Smooth muscle cell (in vitro differentiated cells): ENCODE results near the gene LRRC1. TPM values are rescaled to one million over a fixed set of nuclear protein-coding genes. Genes with fewer than 3 reads are reported as not detected.

Experiments
- DNase-seq: peaks from one replicate; lab custom pipeline; 2025; ENCODE audit not compliant: unreplicated experiment; lab: John Stamatoyannopoulos, UW
- H2AFZ ChIP-seq: fragments of 200-600 bp; sonication (generic); 2 replicates; pipeline ENCODE4 v1.6.0; 2016; ENCODE audit warnings: antibody characterized with exemption, low read depth, mild to moderate bottlenecking
- H3F3A ChIP-seq: fragments of 200-600 bp; sonication (generic); 2 replicates; pipeline ENCODE4 v1.6.0; 2017; ENCODE audit warnings: antibody characterized with exemption, low read depth
- H3K27ac ChIP-seq: fragments of 200-600 bp; sonication (generic); 2 replicates; pipeline ENCODE4 v1.5.1; 2016; ENCODE audit warnings: low read depth, mild to moderate bottlenecking
- H3K27me3 ChIP-seq: fragments of 200-600 bp; sonication (generic); 2 replicates; pipeline ENCODE4 v1.6.1; 2016; ENCODE audit warnings: low read depth, mild to moderate bottlenecking
- H3K36me3 ChIP-seq: fragments of 200-600 bp; sonication (generic); 2 replicates; pipeline ENCODE4 v1.5.1; 2016; ENCODE audit warnings: low read depth
- H3K4me1 ChIP-seq: fragments of 200-600 bp; sonication (generic); 2 replicates; pipeline ENCODE4 v1.5.1; 2016; ENCODE audit warnings: low read depth
- H3K4me2 ChIP-seq: fragments of 200-600 bp; sonication (generic); 2 replicates; pipeline ENCODE4 v1.6.0; 2016; ENCODE audit warnings: mild to moderate bottlenecking
- H3K4me3 ChIP-seq: fragments of 200-600 bp; sonication (generic); 2 replicates; pipeline ENCODE4 v1.5.1; 2016; ENCODE audit warnings: mild to moderate bottlenecking
- H3K79me2 ChIP-seq: fragments of 200-600 bp; sonication (generic); 2 replicates; pipeline ENCODE4 v1.6.0; 2016; ENCODE audit warnings: low read depth, mild to moderate bottlenecking
- H3K9ac ChIP-seq: fragments of 200-600 bp; sonication (generic); 2 replicates; pipeline ENCODE4 v1.6.0; 2016; ENCODE audit warnings: low read depth
- H3K9me3 ChIP-seq: fragments of 200-600 bp; sonication (generic); replicated peaks from 2 replicates; pipeline ENCODE4 v1.5.1; 2016; ENCODE audit warnings: low read depth
- H4K20me1 ChIP-seq: fragments of 200-600 bp; sonication (generic); 2 replicates; pipeline ENCODE4 v1.6.0; 2016; ENCODE audit warnings: low read depth
- WGBS: methylation state at CpG from one replicate; pipeline ENCODE4 v1.1.7; 2016; ENCODE audit warnings: low lambda C conversion rate; 5-methylcytosine and 5-hydroxymethylcytosine counted together
- polyA plus RNA-seq: library from polyadenylated mRNA; unstranded; fragments of >200 nt; fragmentation: Nextera tagmentation; extraction: Ambion mirVana; gene quantifications from 2 replicates; pipeline ENCODE4 v1.2.1, GENCODE V29; 2016
- total RNA-seq: library from RNA; depleted of rRNA; stranded (reverse); fragments of >200 nt; gene quantifications from 2 replicates; pipeline ENCODE4 v1.2.3, GENCODE V29; 2014
- TF ChIP-seq, protein P1 (sequence below): fragments of 200-600 bp; sonication (generic); IDR thresholded peaks from 2 replicates; pipeline ENCODE4 v1.5.1; 2017; ENCODE audit warnings: borderline replicate concordance, mild to moderate bottlenecking, antibody characterized with exemption; ENCODE audit not compliant: insufficient read depth, poor library complexity, severe bottlenecking

Gene LRRC1
- total and polyA plus RNA-seq, 2 experiments from 2014 or later, result 11.8 to 19.9 TPM

GRCh38 chr6:53899512-53899911 is 104.7 kb downstream of the LRRC1 start:
- over 99% methylated on average over 5 of the region's 5 CpGs for WGBS
- Histone ChIP-seq H3K79me2 (no peaks in the 10 kb centered on the region), H3K9me3 (no peaks in the 10 kb centered on the region), H3F3A (peaks cover 4% of the 10 kb centered on the region), H3K9ac (no peak overlapping the region), H3K4me1 (peaks cover 9% of the 10 kb centered on the region), H3K27ac (no peak overlapping the region), H3K27me3 (no peaks in the 10 kb centered on the region), H4K20me1 (no peaks in the 10 kb centered on the region), H3K4me2 (no peak overlapping the region), H3K4me3 (no peak overlapping the region), H2AFZ (no peak overlapping the region), H3K36me3 (no peaks in the 10 kb centered on the region)
- no peak for DNase-seq
- TF ChIP-seq, protein P1, sequence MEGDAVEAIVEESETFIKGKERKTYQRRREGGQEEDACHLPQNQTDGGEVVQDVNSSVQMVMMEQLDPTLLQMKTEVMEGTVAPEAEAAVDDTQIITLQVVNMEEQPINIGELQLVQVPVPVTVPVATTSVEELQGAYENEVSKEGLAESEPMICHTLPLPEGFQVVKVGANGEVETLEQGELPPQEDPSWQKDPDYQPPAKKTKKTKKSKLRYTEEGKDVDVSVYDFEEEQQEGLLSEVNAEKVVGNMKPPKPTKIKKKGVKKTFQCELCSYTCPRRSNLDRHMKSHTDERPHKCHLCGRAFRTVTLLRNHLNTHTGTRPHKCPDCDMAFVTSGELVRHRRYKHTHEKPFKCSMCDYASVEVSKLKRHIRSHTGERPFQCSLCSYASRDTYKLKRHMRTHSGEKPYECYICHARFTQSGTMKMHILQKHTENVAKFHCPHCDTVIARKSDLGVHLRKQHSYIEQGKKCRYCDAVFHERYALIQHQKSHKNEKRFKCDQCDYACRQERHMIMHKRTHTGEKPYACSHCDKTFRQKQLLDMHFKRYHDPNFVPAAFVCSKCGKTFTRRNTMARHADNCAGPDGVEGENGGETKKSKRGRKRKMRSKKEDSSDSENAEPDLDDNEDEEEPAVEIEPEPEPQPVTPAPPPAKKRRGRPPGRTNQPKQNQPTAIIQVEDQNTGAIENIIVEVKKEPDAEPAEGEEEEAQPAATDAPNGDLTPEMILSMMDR, result no peak

DNA sequence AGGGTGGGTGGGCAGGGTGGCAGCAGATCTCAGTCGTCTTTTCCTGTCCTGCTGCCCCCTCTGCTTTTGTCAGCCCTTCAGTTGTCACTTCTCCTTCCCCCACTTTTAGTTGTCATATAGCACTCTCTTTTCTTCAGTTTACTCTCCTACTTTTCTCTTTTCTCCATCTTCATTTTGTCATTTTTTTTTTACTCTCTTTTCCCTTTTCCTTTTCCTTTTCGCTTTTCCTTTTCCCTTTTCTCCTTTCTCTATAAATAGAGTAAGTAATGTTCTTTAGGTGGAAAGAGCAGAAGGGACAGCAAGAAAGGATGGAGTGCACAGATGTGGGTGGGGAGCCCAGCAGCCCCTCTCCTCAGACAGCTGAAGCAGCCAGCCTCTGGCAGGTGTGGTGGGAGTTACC is 108.6 kb downstream of the LRRC1 start:
- no peaks in the 10 kb centered on the region for H3F3A ChIP-seq
- no peaks in the 10 kb centered on the region for H3K4me1 ChIP-seq
- no peak overlapping the region for H3K27ac ChIP-seq
- no peak overlapping the region for H3K4me3 ChIP-seq
- TF ChIP-seq, protein P1, result no peak
- WGBS, result 100% methylated on average over 2 of the region's 2 CpGs
- H3K27me3 ChIP-seq, result no peaks in the 10 kb centered on the region
- no peaks in the 10 kb centered on the region for H3K36me3 ChIP-seq
- no peaks in the 10 kb centered on the region for H4K20me1 ChIP-seq
- H3K9ac ChIP-seq, result no peak overlapping the region
- H2AFZ ChIP-seq, result no peak overlapping the region
- DNase-seq, result no peak
- H3K9me3 ChIP-seq, result no peaks in the 10 kb centered on the region
- no peak overlapping the region for H3K4me2 ChIP-seq
- no peaks in the 10 kb centered on the region for H3K79me2 ChIP-seq

- Histone ChIP-seq H3K4me2 (no peak overlapping the region), H3K36me3 (no peaks in the 10 kb centered on the region), H3K27ac (no peak overlapping the region), H3K27me3 (no peaks in the 10 kb centered on the region), H3K9me3 (no peaks in the 10 kb centered on the region), H4K20me1 (no peaks in the 10 kb centered on the region), H3F3A (no peaks in the 10 kb centered on the region), H2AFZ (no peak overlapping the region), H3K79me2 (no peaks in the 10 kb centered on the region), H3K9ac (no peak overlapping the region), H3K4me1 (peaks cover 9% of the 10 kb centered on the region), H3K4me3 (no peak overlapping the region)
- TF ChIP-seq, protein P1, result no peak
- 83% methylated on average over 3 of the region's 3 CpGs for WGBS
- no peak for DNase-seq
These were observed 111.3 kb downstream of the LRRC1 start for GRCh38 chr6:53906103-53906502.

DNA sequence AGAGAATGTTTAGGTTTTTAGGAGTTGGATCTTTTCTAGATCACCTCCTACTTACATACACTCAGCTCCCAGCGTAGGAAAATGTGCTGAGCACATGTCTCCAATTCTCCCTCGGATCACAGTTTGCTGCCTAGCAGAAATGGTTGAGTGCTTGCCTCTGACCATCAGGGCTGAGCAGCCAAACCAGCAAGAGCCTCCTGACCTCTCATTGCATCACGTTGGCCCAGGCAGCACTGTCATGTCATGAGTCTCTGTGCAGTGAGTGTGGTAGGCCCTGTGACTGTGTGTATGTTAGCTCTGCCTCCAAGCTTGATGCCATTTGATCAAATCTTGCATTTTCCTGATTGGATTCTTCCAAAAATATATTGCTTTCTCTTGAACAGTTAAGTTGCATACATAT is 112.0 kb downstream of the LRRC1 start:
- Histone ChIP-seq H2AFZ (no peak overlapping the region), H3K9me3 (no peaks in the 10 kb centered on the region), H3K4me3 (no peak overlapping the region), H3K9ac (no peak overlapping the region), H4K20me1 (no peaks in the 10 kb centered on the region), H3F3A (no peaks in the 10 kb centered on the region), H3K4me2 (no peak overlapping the region), H3K36me3 (no peaks in the 10 kb centered on the region), H3K4me1 (peaks cover 9% of the 10 kb centered on the region), H3K27ac (no peak overlapping the region), H3K79me2 (no peaks in the 10 kb centered on the region), H3K27me3 (no peaks in the 10 kb centered on the region)
- WGBS, result 71% methylated on average over 3 of the region's 3 CpGs
- TF ChIP-seq, protein P1, result no peak
- DNase-seq, result no peak
